Measurements from ENCODE around the gene ANKRD55. TPM values are rescaled to one million over a fixed set of nuclear protein-coding genes. Genes with fewer than 3 reads are reported as not detected.

The ANKRD55 gene
- total and polyA plus RNA-seq, 5 donors from 2014 or later = 4.1 to 9.0 (median 5.7) TPM

- H3K4me3 ChIP-seq (ENCODE audit: low read depth, low read length) = no peak overlapping the region
- H3K4me1 ChIP-seq (ENCODE audit: control insufficient read depth, insufficient read depth, low read length, poor library complexity, severe bottlenecking) = no peaks in the 10 kb centered on the region
- H3K4me1 Mint-ChIP-seq = peaks cover 0 to 11% (median 4%) of the 10 kb centered on the region in 4 donors
- peaks cover 0 to 2% (median 0%) of the 10 kb centered on the region in 7 donors for H3K9me3 Mint-ChIP-seq
- peaks cover 5% of the 10 kb centered on the region for H3K27me3 Mint-ChIP-seq
- no peaks in the 10 kb centered on the region for H3K36me3 Mint-ChIP-seq
- no peak overlapping the region for H3K27ac Mint-ChIP-seq
- H3K36me3 ChIP-seq (ENCODE audit: control insufficient read depth, insufficient read depth, low read length) = no peaks in the 10 kb centered on the region
- no peak overlapping the region for H3K27ac ChIP-seq (ENCODE audit: insufficient read depth, low read length, poor library complexity, severe bottlenecking)
- no peaks in the 10 kb centered on the region for H3K9me3 ChIP-seq (ENCODE audit: control insufficient read depth in 2 of 2, low read length in 2 of 2)
- no peak overlapping the region for H3K4me3 Mint-ChIP-seq
- ATAC-seq (ENCODE audit: low read depth in 2 of 2) = no peak
- no peak for DNase-seq
- no peaks in the 10 kb centered on the region for H3K27me3 ChIP-seq (ENCODE audit: control insufficient read depth, insufficient read depth, low read length)
These were observed 41.5 kb downstream of the ANKRD55 start for GRCh38 chr5:56191656-56192055.

DNA sequence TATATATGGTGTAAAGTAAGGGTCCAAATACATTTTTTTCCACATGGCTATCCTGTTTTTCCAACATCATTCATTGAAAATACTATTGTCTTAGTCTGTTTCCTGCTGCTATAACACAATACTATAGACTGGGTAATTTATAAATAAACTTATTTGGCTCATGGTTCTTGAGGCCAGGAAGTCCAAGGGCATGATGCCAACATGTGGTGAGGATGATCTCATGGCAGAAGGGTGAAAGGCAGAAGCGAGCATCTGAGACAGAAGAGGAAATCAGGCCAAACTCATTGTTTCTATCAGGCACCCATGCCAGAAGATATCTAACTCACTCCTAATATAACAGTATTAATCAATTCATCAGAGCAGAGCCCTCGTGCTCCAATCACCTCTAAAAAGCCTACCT lies 42.6 kb downstream of the ANKRD55 start:
- H3K27me3 ChIP-seq (ENCODE audit: control insufficient read depth, insufficient read depth, low read length) = no peaks in the 10 kb centered on the region
- H3K27ac ChIP-seq (ENCODE audit: insufficient read depth, low read length, poor library complexity, severe bottlenecking) = no peak overlapping the region
- H3K27ac Mint-ChIP-seq = peak overlapping the region in 2 of 3 donors; percentile 33 to 58
- ATAC-seq (ENCODE audit: low read depth in 2 of 2) = peak; percentile 52 to 64
- peaks cover 0 to 10% (median 4%) of the 10 kb centered on the region in 4 donors for H3K4me1 Mint-ChIP-seq
- H3K9me3 Mint-ChIP-seq = peaks cover 0 to 2% (median 0%) of the 10 kb centered on the region in 7 donors
- H3K36me3 ChIP-seq (ENCODE audit: control insufficient read depth, insufficient read depth, low read length) = no peaks in the 10 kb centered on the region
- no peaks in the 10 kb centered on the region for H3K9me3 ChIP-seq (ENCODE audit: control insufficient read depth in 2 of 2, low read length in 2 of 2)
- H3K4me3 Mint-ChIP-seq = no peak overlapping the region
- no peaks in the 10 kb centered on the region for H3K36me3 Mint-ChIP-seq
- H3K4me1 ChIP-seq (ENCODE audit: control insufficient read depth, insufficient read depth, low read length, poor library complexity, severe bottlenecking) = no peaks in the 10 kb centered on the region
- H3K4me3 ChIP-seq (ENCODE audit: low read depth, low read length) = no peak overlapping the region
- peak in 2 of 3 donors; percentile 29 to 31 for DNase-seq
- H3K27me3 Mint-ChIP-seq = peaks cover 5% of the 10 kb centered on the region

DNA sequence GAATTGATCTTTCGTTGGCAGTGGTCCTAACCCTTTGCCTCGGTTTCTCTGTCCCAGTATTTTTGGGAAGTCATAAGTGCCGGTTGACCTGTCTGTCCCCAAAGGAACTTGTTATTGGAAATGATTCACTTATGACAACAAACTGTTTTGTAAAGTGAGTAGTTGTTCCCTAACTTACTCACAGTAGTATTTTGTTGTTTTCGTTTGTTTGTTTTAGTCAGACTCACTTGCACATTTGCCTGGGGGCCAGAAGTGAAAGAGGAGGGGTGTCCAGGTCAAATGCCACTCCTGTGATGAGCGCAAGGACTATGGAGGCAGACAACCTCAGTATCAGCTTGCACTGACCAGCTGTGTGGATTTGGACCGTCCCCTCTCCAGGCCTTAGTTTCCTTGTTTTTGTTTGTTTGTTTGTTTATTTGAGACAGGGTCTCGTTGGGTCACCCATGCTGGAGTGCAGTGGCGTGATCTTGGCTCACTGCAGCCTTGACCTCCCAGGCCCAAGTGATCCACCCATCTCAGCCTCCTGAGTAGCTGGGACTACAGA lies 47.3 kb downstream of the ANKRD55 start:
- no peaks in the 10 kb centered on the region for H3K36me3 ChIP-seq (ENCODE audit: control insufficient read depth, insufficient read depth, low read length)
- ATAC-seq (ENCODE audit: low read depth in 2 of 2) (no peak), DNase-seq (no peak)
- no peaks in the 10 kb centered on the region for H3K27me3 ChIP-seq (ENCODE audit: control insufficient read depth, insufficient read depth, low read length)
- Mint-ChIP-seq H3K9me3 (peaks cover 0 to 2% (median 0%) of the 10 kb centered on the region in 7 donors), H3K27me3 (peaks cover 8% of the 10 kb centered on the region), H3K27ac (no peak overlapping the region), H3K36me3 (no peaks in the 10 kb centered on the region), H3K4me1 (peaks cover 0 to 10% (median 7%) of the 10 kb centered on the region in 4 donors), H3K4me3 (no peak overlapping the region)
- H3K27ac ChIP-seq (ENCODE audit: insufficient read depth, low read length, poor library complexity, severe bottlenecking) = no peak overlapping the region
- H3K4me3 ChIP-seq (ENCODE audit: low read depth, low read length) = no peak overlapping the region
- H3K9me3 ChIP-seq (ENCODE audit: control insufficient read depth in 2 of 2, low read length in 2 of 2) = no peaks in the 10 kb centered on the region
- no peaks in the 10 kb centered on the region for H3K4me1 ChIP-seq (ENCODE audit: control insufficient read depth, insufficient read depth, low read length, poor library complexity, severe bottlenecking)

DNA sequence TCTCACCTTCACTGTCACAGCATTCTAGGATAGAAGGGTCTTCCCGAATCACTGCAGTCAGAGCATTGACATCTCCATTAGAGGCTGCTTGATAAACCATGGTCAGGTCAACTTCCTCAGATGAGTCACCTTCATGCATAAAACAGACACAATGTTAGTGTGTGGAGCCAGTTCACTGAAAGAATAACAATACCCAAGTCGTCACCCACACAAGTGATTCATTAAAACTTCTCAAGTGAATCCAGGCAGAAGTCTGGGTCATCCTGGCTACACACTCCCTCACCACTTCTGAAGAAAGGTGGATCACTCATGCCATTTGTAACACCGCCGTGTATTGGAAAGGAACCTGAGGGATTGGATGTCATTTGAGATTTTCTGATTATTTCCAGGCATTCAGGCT lies 49.6 kb downstream of the ANKRD55 start:
- Histone ChIP-seq H3K4me3 (ENCODE audit: low read depth, low read length) (no peak overlapping the region), H3K9me3 (ENCODE audit: control insufficient read depth in 2 of 2, low read length in 2 of 2) (no peaks in the 10 kb centered on the region), H3K27ac (ENCODE audit: insufficient read depth, low read length, poor library complexity, severe bottlenecking) (no peak overlapping the region), H3K36me3 (ENCODE audit: control insufficient read depth, insufficient read depth, low read length) (no peaks in the 10 kb centered on the region), H3K27me3 (ENCODE audit: control insufficient read depth, insufficient read depth, low read length) (peaks cover 4% of the 10 kb centered on the region), H3K4me1 (ENCODE audit: control insufficient read depth, insufficient read depth, low read length, poor library complexity, severe bottlenecking) (no peaks in the 10 kb centered on the region)
- no peaks in the 10 kb centered on the region for H3K9me3 Mint-ChIP-seq
- H3K4me1 Mint-ChIP-seq = peaks cover 0 to 6% (median under 1%) of the 10 kb centered on the region in 4 donors
- H3K4me3 Mint-ChIP-seq = no peak overlapping the region
- ATAC-seq (ENCODE audit: low read depth in 2 of 2) = peak in 1 of 2 donors; percentile 48
- no peaks in the 10 kb centered on the region for H3K36me3 Mint-ChIP-seq
- peak overlapping the region in 1 of 3 donors; percentile 15 for H3K27ac Mint-ChIP-seq
- DNase-seq = no peak
- H3K27me3 Mint-ChIP-seq = peaks cover 16% of the 10 kb centered on the region

GRCh38 chr5:56179442-56179841 lies 53.7 kb downstream of the ANKRD55 start:
- H3K9me3 Mint-ChIP-seq = no peaks in the 10 kb centered on the region
- no peak overlapping the region for H3K4me3 Mint-ChIP-seq
- no peaks in the 10 kb centered on the region for H3K36me3 Mint-ChIP-seq
- no peaks in the 10 kb centered on the region for H3K36me3 ChIP-seq (ENCODE audit: control insufficient read depth, insufficient read depth, low read length)
- H3K27me3 ChIP-seq (ENCODE audit: control insufficient read depth, insufficient read depth, low read length) = peaks cover 4% of the 10 kb centered on the region
- no peak for DNase-seq
- H3K4me1 ChIP-seq (ENCODE audit: control insufficient read depth, insufficient read depth, low read length, poor library complexity, severe bottlenecking) = no peaks in the 10 kb centered on the region
- peaks cover 0 to 8% (median 5%) of the 10 kb centered on the region in 4 donors for H3K4me1 Mint-ChIP-seq
- H3K9me3 ChIP-seq (ENCODE audit: control insufficient read depth in 2 of 2, low read length in 2 of 2) = no peaks in the 10 kb centered on the region
- no peak overlapping the region for H3K27ac ChIP-seq (ENCODE audit: insufficient read depth, low read length, poor library complexity, severe bottlenecking)
- H3K27ac Mint-ChIP-seq = no peak overlapping the region
- no peak overlapping the region for H3K4me3 ChIP-seq (ENCODE audit: low read depth, low read length)
- peaks cover 26% of the 10 kb centered on the region for H3K27me3 Mint-ChIP-seq
- no peak for ATAC-seq (ENCODE audit: low read depth in 2 of 2)

DNA sequence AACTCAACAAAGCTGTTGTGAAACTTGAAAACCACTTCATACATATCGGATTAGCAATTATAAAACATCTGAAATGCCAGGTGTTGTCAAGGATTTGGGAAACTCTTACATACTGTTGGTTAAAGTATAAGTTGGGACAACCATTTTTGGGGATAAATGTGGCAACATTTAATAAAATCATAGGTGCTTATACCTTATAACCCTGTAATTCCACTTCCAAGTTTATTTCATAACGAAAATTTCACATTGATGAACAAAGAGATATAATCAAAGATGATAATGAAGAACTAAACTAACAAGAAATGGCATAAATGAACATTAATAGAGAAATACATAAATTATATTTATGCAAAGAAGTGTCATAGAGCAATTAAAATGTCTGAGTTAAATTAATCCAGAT lies 54.3 kb downstream of the ANKRD55 start:
- H3K9me3 ChIP-seq (ENCODE audit: control insufficient read depth in 2 of 2, low read length in 2 of 2) = no peaks in the 10 kb centered on the region
- peaks cover 0 to 8% (median 5%) of the 10 kb centered on the region in 4 donors for H3K4me1 Mint-ChIP-seq
- H3K36me3 ChIP-seq (ENCODE audit: control insufficient read depth, insufficient read depth, low read length) = no peaks in the 10 kb centered on the region
- no peak for ATAC-seq (ENCODE audit: low read depth in 2 of 2)
- H3K36me3 Mint-ChIP-seq = no peaks in the 10 kb centered on the region
- H3K4me1 ChIP-seq (ENCODE audit: control insufficient read depth, insufficient read depth, low read length, poor library complexity, severe bottlenecking) = no peaks in the 10 kb centered on the region
- H3K27ac Mint-ChIP-seq = no peak overlapping the region
- H3K27me3 ChIP-seq (ENCODE audit: control insufficient read depth, insufficient read depth, low read length) = peaks cover 4% of the 10 kb centered on the region
- no peak overlapping the region for H3K4me3 ChIP-seq (ENCODE audit: low read depth, low read length)
- no peak overlapping the region for H3K27ac ChIP-seq (ENCODE audit: insufficient read depth, low read length, poor library complexity, severe bottlenecking)
- no peak overlapping the region for H3K4me3 Mint-ChIP-seq
- no peak for DNase-seq
- peaks cover 30% of the 10 kb centered on the region for H3K27me3 Mint-ChIP-seq
- H3K9me3 Mint-ChIP-seq = no peaks in the 10 kb centered on the region

DNA sequence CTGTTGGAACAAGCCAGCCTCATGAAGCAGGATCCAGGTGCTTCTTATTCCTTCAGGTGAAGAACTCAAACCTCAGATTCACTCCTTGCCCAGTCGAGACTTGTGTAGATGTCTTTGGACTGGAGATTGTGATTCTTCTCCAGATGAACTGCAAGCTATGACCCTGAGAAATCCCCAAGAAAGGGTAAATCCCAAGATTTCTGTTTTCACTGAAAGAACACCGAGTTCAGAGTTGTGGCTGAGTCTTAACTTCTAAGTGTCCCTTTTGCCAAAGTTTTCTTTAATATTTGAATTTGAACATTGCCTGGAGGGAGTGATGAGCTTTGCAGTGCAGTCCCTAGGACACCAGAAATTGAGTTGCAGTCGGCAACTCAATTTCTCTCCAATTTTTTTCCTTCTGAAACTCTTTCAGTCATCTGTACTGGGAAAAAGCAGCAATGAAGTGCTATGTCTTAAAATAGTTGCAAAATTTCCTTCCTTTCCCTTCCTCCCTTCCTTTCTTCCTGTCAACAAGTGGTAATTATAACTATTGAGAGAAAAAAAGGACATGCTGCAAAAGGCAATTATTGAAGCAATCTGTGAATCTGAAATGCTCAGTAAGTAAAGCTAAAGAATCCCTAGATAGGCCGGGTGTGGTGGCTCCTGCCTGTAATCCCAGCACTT lies 56.1 kb downstream of the ANKRD55 start:
- DNase-seq (no peak), ATAC-seq (ENCODE audit: low read depth in 2 of 2) (no peak)
- no peak overlapping the region for H3K4me3 Mint-ChIP-seq
- no peaks in the 10 kb centered on the region for H3K9me3 Mint-ChIP-seq
- peaks cover 28% of the 10 kb centered on the region for H3K27me3 Mint-ChIP-seq
- Histone ChIP-seq H3K9me3 (ENCODE audit: control insufficient read depth in 2 of 2, low read length in 2 of 2) (no peaks in the 10 kb centered on the region), H3K27ac (ENCODE audit: insufficient read depth, low read length, poor library complexity, severe bottlenecking) (no peak overlapping the region), H3K4me3 (ENCODE audit: low read depth, low read length) (no peak overlapping the region), H3K36me3 (ENCODE audit: control insufficient read depth, insufficient read depth, low read length) (no peaks in the 10 kb centered on the region), H3K27me3 (ENCODE audit: control insufficient read depth, insufficient read depth, low read length) (peaks cover 4% of the 10 kb centered on the region), H3K4me1 (ENCODE audit: control insufficient read depth, insufficient read depth, low read length, poor library complexity, severe bottlenecking) (no peaks in the 10 kb centered on the region)
- H3K36me3 Mint-ChIP-seq = no peaks in the 10 kb centered on the region
- H3K4me1 Mint-ChIP-seq = peaks cover 0 to 9% (median 5%) of the 10 kb centered on the region in 4 donors
- H3K27ac Mint-ChIP-seq = no peak overlapping the region

All from CD4-positive, CD25-positive, alpha-beta regulatory T cell (primary cell).